Measurements from ENCODE around the gene AGMAT.

The AGMAT gene

DNA sequence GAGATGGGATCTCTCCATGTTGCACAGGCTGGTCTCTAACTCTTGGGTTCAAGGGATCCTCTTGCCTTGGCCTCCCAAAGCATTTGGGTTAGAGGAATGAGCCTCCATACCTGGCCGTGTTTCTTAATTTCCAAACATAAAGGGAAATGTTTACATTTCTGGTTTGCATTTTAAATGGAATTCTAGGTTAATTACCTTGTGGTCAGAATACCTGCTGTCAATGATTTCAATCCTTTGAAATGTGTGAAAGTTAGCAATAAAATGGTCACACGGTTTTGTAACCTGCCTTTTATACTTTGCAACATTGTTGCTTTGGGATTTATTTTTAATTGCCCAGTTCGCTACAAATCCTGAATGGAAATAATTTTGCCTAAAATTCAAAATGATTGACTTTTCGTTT, 26.3 kb downstream of the AGMAT start:
- DNase-seq = no peak

DNA sequence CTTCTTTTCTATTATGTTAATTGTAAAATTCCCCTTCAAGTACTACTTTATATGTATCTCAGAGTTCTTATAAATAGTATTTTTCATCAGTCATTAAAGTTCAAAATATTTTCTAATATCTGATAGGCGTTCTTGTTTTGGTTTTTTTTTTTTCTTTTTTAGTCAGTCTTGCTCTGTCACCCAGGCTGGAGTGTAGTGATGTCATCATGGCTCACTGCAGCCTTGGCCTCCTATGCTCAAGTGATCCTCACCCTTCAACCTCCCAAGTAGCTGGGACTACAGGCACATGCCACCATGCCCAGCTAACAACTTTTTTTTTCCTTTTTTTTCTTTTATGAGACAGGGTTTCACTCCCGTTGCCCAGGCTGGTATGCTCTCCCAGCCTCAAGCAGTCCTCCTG, 27.3 kb downstream of the AGMAT start:
- no peak for DNase-seq

DNA sequence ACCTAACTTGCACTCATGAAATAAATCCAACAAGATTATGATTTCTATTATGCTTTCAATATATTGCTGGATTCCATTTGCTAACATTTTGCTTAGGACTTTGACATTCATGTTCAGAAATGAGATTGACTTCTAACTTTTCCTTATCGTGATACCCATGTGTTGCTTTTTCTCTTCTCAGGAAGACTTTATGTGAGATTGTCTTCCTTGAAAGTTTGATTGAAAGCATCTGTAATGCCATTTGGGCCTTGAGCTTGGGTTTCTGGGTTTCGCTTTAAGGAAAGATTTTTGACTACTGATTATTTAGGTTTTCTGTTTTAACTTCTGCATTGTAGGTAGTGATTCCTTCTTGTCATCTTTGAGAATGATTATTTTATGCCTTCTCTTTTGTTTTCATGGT, 27.8 kb downstream of the AGMAT start:
- no peak for DNase-seq

DNA sequence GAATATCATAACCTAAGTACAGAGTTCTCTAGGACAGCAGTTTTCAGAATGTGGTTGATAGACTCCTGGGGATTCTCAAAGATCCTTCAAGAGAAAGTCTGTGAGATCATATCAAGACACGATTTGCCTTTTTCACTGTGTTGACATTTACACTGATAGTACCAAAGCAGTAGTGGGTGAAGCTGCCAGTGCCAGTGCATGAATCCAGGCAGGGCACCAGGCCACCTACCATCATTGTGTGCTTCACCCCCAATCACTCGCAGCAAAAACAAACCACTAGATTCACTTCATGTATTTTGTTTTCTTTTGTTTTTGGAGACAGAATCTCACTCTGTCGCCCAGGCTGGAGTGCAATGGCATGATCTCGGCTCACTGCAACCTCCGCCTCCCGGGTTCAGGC, 34.3 kb downstream of the AGMAT start:
- DNase-seq = no peak

DNA sequence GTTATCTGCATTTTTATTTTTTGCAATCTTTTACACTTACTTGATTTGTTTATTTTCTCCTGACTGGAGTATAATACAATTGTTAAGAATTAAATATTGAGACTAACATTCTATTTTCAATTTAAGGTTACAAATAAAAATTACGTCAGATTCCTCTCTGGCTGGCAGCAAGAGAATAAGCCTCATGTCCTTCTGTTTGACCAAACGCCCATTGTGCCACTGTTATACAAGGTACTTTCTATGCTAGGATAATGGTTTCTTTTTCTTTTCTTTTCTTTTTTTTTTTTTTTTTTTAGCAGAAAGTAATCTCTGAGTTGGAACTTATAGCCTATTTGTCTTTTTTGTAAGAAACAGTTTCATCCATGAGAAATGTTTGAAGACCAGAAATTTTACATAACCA, 38.2 kb downstream of the AGMAT start:
- no peak for DNase-seq

DNA sequence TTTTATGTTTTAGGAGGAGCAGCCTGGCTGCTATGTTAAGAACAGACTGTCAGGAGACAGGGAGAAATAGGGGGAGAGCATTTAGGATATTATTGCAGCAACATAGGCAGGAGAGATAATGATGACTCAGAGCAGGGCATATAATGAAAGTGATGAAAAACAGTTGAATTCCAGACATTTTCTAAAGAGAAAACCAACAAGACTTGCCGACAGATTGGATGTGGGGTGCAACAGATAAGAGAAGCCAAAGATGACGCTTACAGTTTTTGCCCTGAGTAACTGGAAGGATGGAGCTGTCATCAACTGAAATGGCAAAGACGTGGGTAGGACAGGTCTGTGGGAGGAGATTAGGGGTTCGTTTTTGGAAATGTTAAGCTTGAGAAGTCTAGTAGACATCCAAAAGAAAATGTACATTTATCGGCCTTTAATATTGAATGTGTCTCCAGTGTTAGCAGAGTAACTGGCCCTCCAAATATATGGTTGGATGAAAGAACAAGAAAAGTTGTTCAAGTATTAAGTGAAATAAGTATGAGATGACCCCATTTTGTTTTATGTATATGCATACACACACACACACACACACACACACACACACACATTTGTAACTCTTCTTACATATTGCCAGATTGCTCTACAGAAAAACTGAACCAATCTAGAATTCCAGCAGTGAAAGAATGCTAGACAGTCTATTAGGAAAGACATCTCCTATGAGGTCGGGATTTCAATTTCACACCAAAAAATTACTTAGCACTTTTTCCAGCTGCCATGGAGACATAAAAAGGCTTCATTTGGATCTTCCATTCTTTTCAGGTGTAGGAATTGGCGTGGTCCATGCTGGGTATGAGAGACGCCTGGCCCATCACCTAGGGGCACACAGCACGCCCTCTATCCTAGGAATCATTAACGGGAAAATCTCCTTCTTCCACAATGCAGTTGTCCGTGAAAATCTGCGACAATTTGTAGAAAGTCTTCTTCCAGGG, 41.0 kb downstream of the AGMAT start:
- no peak for DNase-seq

DNA sequence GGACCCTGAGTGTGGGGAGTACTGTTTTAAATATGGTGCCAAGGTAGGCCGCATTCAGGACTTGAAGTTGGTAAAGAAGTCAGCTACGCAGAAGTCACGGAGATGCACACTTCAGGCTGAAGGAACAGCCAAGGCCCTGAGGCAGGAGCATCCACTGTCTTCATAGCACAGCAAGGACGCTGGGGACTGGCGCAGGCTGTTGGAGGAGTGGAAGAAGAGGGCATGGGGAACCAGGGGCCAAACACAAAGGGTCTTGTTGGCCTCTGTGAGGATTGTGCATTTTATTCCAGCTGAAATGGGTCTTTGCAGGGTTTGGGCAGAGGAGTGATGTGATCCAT, 41.6 kb downstream of the AGMAT start:
- DNase-seq = no peak

DNA sequence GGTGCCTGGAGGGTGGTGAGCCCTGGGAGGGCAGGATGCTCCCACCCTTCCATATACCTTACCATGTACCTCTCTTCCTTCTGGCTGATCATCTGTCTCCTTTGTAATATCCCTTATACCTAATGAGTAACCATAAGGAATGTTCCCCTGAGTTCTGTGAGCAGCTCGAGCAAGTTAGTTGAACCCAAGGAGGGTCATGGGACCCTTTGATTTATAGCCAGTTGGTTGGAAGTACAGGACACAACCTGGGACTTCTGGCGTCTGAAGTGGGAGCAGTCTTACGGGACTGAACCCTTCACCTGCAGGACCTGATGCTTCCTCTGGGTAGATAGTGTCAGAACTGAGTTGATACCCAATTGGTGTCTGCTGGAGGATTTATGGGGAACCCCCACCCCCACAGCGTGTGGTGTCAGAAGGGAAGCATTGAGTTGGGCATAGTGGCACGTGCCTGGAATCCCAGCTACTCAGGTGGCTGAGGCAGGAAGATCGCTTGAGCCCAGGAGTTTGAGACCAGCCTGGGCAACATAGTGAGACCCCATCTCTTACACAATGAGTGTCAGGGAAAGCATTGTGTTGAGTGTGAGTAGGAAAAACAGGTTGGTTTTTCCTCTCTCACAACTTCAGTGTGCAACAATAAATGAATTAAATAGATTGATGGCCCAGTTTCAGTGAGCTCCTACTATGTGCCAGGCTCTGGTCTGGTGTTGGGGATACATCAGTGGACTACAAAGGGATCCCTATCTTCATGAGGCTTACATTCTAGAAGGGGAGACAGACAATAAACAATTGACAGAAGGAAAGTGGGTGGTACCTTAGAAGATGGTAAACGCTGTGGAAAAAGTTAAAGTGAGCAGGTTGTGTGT, 42.2 kb downstream of the AGMAT start:
- DNase-seq = no peak

DNA sequence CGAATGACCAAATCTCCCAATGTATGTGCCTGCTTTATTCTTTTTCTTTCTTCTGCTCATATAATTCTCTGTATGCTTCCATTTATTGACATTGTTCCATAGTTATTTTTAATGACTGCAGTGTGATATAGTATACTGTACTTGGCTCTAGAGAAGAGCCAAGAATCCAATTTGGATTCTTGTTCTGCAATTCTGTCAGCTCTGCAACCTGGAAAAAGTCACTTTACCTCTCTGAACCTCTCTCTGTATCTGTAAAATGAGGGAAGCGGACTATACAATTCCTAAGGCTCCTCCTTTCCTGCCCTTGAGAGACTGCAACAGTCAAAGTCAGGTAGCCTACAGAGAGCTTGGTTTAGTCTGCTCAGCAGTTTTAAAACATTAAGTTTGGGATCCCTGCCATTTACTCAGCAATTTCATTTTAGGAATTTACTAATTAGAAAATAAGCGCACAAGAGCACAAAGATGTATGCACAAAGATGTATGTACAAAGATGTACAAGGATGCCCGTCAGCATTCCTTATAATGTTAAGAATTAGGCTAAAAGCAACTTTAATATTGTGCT, 43.5 kb downstream of the AGMAT start:
- no peak for DNase-seq

DNA sequence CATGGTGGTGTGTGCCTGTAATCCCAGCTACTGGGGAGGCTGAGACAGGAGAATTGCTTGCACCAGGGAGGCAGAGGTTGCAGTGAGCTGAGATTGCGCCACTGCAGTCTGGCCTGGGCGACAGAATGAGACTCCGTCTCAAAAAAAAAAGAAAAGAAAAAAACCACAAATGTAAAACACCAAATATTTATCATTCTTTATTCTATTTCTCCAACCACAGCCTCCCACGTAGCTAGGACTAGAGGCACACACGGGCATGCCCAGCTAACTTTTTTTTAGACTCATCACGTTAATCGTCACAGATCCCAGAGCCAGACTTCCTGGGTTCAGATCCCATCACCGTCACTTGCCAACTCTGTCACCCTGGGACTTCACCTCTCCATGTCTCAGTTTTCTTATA, 44.7 kb downstream of the AGMAT start:
- DNase-seq = no peak

DNA sequence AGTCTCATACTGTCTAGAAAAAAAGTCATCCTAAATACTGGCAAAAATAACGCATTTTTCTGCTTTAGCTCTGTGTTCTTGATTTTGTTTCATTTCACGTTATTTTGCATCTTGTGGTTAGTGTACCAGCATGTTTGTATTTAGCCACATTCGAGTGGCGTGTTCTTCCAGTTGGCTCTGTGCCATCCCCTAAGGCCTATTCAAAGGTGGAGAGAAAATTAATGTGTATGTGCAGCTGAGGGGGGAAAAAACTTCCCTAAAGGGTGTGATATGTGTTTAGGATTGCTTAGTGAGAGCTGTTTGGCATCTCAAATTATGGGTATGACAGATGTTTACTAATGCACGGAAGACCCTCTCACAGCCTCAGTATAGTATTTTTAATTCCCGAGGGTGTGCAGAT, 46.1 kb downstream of the AGMAT start:
- no peak for DNase-seq

DNA sequence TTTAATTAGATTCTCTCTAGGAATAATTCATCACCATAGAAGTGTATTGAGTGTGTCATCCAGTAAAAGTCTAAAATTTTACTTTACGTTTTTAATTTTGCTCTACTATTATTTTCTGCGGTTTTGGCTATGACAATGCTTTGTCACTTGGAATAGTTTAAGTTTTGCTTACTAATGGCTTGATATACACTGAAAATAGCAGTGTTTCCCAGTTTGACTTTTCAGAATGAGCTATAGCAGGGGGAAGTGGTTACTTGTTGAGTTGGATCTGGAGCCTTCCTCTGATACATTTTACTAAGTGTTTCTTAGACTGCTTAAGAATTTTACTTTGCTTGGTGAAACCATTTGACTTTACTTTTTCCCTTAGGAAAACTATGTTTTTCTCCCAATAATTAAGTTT, 53.2 kb downstream of the AGMAT start:
- no peak for DNase-seq

DNA sequence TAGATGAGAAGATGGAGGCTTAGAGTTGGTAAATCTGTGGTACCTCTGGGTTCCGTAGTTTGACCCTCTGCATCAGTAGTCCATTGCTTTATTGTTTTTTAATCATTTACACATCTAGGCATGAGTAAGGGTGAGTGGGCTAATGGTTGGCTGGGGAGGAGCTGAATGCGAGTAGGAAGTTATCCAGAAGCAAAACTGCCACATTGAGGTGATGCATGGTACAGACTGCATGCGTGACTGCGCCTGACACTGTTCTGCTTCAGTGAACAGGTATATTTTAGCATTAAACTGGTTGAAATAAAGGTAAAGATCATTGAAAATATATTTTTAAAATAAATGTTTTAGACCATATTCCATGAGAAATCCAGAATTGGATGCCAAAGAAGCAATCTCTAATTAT, 53.8 kb downstream of the AGMAT start:
- no peak for DNase-seq

DNA sequence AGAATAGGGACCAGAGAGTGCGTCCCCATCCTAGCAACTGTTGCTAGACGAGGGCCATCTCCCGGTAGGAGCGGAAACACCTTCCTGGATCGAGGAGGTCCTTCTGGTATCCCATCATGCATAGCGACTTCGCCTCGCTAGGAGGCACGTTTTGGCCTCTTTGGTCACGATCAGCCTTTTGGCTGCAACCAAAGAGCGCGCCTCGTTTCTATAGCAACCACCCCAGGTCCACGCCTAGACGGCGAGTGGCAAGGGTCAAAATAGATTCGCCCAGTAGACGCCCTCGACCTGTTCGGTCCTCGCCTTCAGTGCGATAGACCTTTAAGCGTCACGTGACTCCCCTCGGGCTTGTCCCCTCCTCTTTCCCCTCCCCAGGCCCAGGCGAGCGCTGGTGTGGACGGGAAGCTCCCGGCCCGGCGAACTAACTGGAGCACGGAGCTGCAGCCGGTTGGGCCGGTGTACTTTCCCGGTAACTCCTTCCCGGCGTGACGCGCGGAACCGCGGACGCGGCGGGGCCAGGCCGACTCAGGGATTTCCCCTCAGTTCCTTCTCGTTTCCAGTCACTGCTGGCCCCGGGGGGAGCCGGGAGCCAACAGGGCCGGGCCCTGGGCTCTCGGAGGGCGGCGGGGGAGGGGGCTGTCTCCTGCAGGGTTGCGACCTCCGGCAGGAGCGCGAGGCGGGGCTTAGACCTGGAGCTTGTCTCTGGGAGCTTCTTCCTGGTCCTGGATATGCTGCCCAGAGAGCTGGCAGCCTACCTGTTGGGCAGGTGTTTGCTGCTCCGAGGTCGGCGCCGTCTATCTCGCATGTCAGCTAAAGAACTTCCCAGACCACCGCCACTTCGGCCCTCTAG, 58.1 kb downstream of the AGMAT start, which contains the start of gene DNAJC16:
DNAJC16 (plus strand) TSS at position 359 of the 850 bp plus-strand sequence. CDS start 2,258 bp downstream, outside the sequence.
- peak; percentile 99 for DNase-seq

DNA sequence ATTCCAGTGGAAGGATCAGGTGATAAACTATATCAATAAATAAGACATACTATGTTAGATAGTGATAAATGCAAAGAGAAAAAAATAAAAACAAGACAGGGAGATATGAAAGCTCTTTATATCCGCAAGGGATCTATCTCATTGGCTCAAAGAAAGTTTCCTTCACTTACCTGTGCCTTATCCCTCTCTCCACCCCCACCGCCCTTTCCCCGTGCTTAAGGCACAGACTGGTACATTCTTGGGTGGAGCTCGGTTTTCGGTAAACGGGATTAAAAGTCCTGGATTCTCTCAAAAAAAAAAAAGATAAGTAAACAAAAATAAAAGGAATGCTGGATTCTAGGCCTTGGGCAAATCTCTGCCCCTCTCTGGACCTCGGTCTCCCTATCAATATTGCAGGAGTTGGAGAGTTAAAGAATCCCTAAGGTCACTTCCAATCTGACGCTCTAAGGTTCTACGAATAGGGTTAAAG, 58.8 kb downstream of the AGMAT start:
- DNase-seq = no peak

DNA sequence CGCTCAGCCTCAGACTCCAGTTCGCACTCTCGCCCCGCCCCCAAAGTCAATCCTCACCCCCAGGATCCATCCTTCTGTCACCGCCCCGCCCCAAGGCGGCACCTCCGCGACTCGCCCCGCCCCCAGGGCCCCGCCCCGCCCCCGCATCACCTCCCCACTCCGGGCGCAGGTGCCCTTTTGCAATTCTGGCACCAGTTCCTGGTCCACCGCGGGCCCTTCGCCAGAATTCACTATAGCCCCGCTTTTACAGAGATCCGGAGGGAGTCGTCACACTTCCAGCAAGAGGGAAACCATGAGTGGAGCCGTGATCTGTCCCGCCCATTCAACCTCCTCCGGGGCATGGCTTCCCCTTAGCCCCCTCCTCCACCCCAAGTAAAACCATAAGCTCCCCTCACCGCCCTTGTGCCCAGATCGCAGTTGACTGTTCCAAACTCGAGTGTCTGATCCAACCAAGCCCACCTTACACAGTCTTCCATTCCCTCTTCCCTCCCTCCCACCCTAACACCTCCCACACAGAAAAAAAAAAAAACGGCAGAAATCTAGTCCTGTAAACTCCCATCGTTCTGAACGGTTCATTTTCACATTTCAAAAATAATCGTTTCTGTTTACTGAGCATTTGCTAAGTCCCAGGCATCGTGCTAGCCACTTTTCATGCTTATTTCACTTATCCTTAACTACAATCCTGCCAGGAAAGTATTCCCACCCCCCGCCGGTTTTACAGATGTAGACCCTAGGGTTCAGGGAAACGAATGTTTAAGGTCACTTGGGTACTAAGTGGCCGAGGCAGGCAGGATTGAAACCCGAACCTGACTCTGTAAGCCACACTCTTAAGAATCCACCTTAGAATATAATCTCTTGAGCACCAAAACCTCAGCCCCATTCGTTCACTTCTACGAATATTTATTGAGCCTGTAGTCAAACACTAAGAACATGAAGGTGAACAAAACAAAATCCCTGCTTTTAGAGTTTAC, 59.5 kb downstream of the AGMAT start:
- DNase-seq = peak; percentile 6

DNA sequence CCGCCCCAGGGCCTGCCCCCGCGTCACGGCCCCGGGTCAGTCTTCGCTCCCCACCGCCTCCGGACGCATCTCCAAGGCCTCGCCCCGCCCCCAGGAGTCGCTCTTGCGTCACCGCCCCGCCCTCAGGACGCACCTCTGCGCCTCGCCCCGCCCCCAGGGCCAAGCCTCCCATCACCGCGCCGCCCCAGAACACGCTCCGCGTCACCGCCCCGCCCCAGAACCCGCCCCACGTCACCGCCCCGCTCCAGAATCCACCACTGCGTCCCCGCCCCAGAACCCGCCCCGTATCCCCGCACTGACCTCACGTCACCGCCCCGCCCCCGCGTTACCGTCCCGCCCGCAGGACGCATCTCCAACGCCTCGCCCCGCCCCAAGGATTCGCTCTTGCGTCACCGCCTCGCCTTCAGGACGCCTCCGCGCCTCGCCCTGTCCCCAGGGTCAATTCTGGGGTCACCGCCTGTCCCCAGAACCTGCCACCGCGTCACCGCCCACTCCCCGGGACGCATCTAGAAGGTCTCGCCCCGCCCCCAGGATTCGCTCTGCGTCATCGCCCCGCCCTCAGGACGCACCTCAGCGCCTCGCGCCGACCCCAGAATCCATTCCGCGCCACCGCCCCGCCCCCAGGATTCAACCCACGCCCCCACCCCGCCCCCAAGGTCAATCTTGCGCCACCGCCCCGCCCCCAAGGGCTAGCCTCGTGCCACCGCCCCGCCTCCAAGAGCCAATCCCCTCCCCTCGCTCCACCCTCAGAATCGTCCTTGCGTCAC, 60.4 kb downstream of the AGMAT start:
- peak; percentile 99 for DNase-seq

DNA sequence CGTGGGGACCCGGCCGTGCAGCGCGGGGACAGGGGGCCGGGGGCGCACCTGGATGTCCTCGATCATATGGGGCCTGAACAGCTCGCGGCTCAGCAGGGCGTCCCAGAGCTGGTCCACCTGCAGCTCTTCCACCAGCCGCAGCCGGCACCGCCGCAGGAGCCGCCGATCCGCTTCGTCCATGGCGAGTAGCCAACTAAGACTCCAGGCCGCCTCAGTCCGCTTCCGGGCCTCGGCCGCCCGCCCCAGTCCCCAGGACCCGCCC, 60.9 kb downstream of the AGMAT start, which contains the start of gene CASP9:
CASP9 (minus strand) TSS at position 195 of the 262 bp plus-strand sequence; CDS start at position 180, 15 bp downstream.
- no peak for DNase-seq

DNA sequence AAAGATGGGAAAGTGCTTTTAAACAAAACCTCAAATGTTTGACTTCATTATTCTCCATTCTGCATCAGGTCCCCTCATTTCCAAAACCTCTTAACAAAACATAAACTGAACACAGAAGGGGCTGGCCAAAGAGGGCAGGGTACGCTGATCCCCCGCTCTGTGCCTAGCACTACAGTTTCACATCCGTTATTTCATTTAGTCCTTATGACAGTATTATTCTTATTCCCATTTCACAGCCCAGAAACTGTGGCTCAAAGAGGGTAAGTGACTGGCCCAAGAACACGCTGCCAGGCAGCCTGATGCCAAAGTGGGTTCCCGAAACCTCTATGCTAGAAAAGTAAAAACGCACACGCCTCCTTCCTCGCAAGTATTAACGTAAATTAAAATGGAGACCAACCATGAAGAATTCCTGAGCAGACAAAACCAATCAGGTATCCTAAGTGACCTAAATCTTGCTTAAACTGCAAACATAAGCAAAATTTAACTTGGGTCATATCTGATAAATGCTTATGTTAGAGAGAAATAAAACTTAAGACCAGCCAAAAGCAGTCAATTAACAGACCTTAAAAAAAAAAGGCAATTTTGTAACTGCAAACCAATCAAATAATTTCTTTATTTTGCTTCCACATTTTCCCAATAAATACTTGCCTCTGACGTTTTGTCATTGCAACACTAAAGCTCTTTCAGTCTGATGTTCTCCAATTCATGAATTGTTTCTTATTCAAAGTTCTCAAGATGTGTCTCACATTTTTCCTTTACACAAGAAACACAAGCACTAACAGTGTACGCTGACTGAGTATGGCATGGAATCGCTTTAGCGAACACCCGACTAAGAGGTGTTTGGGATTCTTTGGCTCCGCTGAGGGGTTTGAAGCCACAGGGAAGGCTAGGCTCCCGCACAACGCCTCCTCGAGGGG, 61.5 kb downstream of the AGMAT start:
- no peak for DNase-seq

Measured in CD4-positive, alpha-beta T cell treated with Interleukin-10 for 1 hour (primary cell).